Measurements from ENCODE around the gene MDH2. TPM values are rescaled to one million over a fixed set of nuclear protein-coding genes. Genes with fewer than 3 reads are reported as not detected.
"Not testable (repeated sequence)": the region's sequence is repeated elsewhere in the genome, so short reads cannot be mapped to it uniquely, and the experiment has no call there.

MDH2 gene, protein sequence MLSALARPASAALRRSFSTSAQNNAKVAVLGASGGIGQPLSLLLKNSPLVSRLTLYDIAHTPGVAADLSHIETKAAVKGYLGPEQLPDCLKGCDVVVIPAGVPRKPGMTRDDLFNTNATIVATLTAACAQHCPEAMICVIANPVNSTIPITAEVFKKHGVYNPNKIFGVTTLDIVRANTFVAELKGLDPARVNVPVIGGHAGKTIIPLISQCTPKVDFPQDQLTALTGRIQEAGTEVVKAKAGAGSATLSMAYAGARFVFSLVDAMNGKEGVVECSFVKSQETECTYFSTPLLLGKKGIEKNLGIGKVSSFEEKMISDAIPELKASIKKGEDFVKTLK
- 10 to 100 TPM; 94.5 to 94.9 TPM for total RNA-seq
- long read RNA-seq, donor 1, transcript MDH2-201 (9 exons, 2,209 nt): major isoform, 26 of 38 reads
- long read RNA-seq, donor 1, partial matches to known transcripts: 7 of 38 reads
- long read RNA-seq, donor 1, other reads (novel, unspliced or antisense): 3 of 38 reads
- long read RNA-seq, donor 2, transcript MDH2-201 (9 exons, 2,209 nt): major isoform, 270 of 303 reads
- long read RNA-seq, donor 2, transcript MDH2-204 (8 exons, 2,020 nt): minor isoform, 5 of 303 reads
- long read RNA-seq, donor 2, partial matches to known transcripts: 24 of 303 reads
- long read RNA-seq, donor 2, other reads (novel, unspliced or antisense): 3 of 303 reads

DNA sequence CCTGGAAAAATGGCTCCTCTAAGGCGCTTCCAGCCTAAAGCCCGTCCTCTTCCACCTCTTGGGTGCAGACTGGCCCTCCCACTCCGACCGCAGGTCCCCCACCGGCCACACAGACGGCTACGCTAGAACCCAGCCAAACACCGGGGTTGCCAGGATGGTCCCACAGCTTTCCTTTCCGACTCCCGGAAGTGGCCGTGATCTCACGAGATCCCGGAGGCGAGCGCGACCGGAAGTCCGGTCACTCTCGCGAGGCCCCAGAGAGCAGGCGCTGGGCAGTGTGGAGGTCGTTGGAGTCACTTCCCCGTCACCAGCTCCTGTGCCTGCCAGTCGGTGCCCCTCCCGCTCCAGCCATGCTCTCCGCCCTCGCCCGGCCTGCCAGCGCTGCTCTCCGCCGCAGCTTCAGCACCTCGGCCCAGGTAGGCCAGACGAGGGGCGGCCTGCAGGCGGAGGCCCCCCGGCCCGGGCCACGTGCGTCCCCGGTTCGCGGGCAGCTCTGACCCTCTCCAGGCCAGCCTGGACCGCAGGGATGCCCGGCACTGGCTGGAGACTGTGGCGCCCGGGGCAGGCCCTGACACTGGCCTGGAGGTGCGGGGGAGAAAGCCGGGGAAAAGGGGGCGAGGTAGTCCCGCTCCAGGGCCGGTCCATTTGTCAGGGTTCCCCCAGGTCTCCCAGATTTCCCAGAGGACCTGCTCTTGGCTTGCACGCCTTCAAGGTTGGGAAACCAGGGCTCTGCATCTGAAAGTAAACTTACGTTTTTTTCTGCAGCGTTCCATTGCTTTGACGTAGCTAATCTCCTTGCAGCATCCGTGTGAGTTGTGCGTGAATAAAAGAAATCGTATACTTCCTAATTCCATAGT, at the start of gene MDH2, which contains the start of gene STYXL1:
TSS of gene MDH2 (plus strand) at position 296 of the 857 bp plus-strand sequence. CDS start at position 351, 55 bp downstream.
TSS of gene STYXL1 (minus strand) at position 190 of the 857 bp plus-strand sequence. CDS start 17,477 bp downstream, outside the sequence.
- intact Hi-C loops (cut with DNase I): no loop called here

DNA sequence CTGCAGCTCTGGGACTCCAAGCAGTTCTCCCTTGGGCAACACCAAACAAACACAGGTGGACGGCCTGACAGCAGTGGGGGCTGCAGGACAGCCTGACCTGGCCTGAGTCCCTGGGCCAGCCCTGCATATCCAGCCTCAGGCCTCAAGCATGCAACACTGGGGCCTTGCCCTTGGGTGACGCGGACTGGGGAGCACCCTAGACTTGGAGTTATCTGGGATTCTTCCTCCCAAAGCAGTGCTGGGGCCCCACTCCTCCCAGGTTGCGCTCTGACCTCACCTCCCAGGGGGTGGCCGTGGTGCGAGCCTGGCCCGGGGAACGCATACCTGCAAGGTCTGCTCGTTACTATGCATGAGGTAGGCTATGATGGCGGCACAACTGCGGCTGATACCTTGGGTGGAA, 47.3 kb upstream of the MDH2 start:
- no peak for DNase-seq (ENCODE audit: low spot score)
- intact Hi-C loops (cut with DNase I): no loop called here

More for the DNA sequence above, at the start of gene MDH2, which contains the start of gene STYXL1:
- peak; percentile 99 for DNase-seq (ENCODE audit: low spot score)

DNA sequence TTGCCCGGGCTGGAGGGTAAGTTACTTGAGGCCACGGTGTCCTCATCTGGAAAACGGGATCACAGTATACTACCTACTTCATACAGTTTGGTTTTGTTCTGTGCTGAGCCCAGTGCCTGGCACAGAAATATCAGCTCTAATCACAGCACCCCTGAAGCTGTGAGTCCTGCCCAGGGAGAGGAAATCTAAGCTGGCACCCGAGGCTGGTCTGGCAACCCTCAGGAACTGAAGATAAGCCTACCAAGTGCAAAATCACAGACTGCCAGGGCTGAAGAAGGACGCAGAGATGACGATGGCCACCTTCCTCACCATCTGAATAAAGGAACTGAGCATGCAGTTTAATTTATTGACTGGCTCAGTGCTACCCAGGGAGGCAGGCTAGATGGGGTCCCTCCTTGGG, 45.8 kb upstream of the MDH2 start:
- DNase-seq (ENCODE audit: low spot score): no peak
- intact Hi-C loops (cut with DNase I): no loop called here

DNA sequence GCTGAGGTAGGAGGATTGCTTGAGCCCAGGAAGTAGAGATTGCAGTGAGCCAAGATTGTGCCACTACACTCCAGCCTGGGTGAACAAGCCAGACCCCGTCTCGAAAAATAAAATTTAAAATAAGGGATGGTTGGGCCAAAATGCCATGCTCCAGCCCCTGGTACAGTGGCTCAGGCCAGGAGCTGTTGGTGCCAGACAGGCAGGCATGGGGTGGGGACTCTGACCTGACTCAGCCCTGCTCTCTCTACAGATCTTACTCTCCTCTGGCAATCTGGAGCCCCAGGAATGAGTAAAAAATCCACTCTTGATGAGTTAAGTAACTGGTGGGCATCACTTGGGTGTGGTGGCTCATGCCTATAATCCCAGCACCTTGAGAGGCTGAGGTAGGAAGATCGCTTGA, 45.1 kb upstream of the MDH2 start:
- DNase-seq (ENCODE audit: low spot score): no peak

DNA sequence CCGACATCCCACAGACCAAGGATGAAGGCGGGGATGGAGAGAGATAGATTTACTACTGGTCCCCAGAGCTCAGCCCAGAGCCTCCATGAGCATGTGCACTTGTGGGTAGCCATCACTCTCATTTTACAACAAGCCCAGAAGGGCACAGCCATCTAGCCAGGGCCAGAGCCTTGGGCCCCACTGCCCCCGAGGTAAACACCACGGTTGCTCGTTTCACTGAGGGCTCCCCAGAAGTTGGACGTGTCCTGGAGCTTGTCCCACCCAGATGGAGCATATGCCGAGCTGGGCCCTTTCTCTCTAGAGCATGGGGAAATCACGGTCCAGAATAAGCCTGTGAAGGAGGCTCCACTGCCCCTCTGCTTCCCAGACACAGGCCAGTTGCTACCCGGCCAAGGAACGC, 44.6 kb upstream of the MDH2 start:
- no peak for DNase-seq (ENCODE audit: low spot score)
- intact Hi-C loops (cut with DNase I): no loop called here

More for the DNA sequence above, 45.1 kb upstream of the MDH2 start:
- intact Hi-C loops (cut with DNase I): no loop called here

DNA sequence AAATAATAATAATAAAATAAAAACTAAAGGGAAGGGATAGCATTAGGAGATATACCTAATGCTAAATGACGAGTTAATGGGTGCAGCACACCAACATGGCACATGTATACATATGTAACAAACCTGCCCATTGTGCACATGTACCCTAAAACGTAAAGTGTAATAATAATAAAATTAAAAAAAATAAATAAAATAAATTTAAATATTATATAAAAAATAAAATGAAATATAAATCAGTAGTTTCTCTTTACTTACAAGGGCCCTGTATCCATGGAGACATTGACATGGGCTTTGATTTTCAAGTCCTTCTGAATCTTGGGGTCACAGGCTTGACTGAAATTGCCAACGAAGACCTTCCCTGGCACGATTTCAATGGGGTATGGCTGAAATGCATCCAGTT, 42.9 kb upstream of the MDH2 start:
- intact Hi-C loops (cut with DNase I); DNase-seq (ENCODE audit: low spot score): not testable (repeated sequence)

DNA sequence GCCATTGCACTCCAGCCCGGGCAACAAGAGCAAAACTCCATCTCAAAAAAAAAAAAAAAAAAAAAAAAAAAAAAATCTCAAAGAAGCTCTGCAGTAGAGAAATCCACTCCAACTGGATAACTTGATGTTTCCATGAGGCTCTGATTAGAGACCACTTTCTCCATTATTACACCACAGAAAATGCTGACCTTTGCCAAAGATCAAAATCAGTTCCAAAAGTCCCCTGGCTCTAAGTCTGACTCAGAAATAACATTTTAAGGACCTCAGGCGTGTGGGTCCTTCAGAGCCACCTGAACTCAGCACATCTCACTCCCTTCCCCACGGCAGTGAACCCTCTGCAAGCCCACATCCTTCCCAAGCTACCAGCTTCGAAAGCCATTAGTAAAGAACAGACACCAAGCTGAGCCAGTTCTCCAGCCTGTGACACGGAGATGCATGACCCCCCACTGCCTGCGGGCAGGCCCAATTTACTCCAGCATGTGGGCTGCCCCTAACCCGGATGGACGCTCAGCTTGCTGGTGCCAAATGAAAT, 39.7 kb upstream of the MDH2 start:
- intact Hi-C loops (cut with DNase I): no loop called here
- DNase-seq (ENCODE audit: low spot score): no peak

DNA sequence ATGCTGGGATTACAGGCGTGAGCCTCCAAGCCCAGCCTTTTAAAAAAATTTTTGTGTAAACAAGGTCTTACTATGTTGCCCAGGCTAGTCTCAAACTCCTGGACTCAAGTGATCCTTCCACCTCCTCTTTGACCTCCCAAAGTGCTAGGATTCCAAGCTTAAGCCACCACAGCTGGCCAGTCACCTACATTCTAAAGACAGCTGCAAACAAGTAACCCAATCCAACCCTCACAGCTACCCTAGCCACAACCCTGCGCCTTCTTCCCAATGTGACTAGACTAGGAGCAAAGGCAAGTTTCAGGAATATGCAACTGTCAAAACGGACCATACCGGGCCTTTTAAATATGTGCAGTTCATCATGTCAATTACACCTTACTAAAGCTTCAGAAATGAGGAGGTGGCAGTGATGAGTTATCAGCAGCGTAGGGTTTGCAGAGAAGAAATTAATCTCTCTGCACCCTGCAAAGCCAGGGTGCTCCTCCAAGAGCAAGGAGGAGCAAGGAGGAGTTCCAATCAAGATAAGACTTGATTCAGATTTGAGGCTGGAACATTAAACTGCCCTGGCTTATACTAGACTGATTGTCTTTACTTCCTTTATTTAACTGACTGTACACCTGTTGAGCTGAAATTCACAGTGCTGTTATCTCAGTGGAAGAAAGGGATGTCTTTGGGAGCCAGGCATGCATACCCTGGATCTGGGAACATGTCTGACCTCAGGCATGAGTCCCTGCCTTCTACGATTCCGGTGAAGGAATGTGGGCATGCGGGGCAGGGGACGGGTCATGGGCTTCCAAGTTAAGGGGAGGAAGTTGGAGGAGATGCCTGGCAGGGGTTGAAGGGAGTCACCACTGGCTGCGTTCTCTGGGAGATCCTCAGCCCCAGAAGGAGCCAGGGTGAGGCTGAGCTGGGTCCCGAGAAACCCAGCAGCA, 38.0 kb upstream of the MDH2 start:
- intact Hi-C loops (cut with DNase I): no loop called here
- no peak for DNase-seq (ENCODE audit: low spot score)

DNA sequence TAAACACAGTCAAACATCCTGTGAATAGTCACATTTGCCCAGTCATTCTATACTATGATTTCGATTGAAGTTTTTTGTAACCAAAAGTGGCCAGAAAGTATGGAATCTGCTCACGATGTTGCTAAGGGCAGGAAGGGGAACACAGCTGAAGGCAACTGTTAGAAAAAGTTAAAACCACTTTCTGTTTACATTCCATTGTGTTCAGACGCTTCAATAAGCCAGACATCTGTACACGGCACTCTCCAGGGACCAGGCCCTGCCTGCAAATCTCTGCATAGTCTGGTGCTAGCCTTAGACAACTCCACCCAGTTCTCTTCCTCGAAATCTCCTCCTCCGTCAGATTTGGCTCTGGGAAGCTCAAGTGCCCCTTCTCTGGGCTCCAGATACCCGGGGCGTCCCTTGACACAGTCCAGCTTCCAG, 36.5 kb upstream of the MDH2 start:
- peak; percentile 87 for DNase-seq (ENCODE audit: low spot score)

DNA sequence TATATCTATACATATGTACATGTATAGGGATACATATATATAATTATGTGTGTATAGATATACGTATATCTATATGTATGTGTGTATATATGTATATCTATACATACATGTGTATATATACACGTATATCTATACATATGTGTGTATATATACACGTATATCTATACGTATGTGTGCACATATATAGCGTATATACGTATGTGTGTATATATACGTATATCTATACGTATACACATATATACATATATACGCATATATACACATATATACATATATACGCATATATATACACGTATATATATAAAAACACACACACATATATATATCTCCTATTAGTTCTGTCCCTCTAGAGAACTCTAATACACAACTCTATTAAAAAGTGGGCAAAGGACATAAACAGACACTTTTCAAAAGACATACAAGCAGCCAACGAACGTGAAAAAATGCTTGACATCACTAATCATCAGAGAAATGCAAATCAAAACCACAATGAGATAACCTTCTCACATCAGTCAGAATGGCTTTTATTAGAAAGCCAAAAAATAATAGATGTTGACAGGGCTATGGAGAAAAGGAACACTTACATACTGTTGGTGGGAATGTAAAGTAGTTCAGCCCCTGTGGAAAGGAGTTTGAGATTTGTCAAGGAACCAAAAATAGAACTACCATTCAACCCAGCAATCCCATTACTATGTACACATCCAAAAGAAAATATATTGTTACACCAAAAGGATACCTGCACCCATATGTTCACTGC, 31.5 kb upstream of the MDH2 start:
- intact Hi-C loops (cut with DNase I): no loop called here
- no peak for DNase-seq (ENCODE audit: low spot score)

More for the DNA sequence above, 36.5 kb upstream of the MDH2 start:
- intact Hi-C loops (cut with DNase I): no loop called here

DNA sequence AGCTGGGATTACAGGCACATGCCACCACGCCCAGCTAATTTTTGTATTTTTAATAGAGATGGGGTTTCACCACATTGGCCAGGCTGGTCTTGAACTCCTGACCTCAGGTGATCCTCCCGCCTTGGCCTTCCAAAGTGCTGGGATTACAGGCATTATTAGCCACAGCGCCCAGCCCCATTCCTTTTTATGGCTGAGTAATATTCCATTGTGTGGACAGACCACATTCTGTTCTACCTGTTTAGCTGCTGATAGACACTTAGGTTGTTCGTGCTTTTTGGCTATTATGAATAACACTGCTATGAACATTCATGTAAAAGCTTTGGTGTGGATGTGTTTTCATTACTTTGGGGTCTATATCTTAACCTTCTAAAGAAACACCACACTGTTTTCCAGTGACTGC, 29.4 kb upstream of the MDH2 start:
- intact Hi-C loops (cut with DNase I); DNase-seq (ENCODE audit: low spot score): not testable (repeated sequence)

DNA sequence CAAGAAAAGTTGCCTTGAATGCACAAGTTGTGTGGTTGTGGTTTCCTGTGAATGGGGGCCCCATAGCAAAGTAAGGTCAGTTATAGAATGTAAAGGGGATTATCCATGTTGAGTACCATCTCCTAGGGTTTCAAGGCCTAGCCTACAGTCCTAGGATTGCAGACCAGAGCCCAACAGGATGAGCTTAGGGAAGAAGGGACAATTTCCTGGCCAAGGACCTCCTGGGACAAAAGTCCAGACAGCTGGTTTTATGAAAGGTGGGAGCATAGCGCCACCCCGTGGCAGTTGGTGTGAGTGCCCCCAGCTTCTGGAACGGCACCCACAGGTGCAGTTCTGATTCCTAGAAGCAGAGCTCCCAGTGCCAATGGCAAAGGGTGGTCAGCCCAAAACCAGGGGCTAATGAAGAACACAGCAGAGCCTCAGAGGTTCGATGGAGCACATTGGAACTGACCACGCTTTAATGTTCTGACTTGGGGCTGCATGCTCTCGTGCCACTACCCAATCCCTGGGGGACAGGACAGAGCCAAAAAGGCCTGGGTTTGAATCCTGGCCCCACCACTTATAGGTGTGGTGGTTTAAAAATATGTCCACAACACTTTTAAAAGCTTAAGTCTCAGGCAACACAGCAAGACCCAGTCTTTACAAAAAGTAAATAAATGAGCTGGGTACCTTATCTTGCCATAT, 27.7 kb upstream of the MDH2 start:
- DNase-seq (ENCODE audit: low spot score): peak; percentile 93
- intact Hi-C loops (cut with DNase I): loop anchor here in 1 of 2 donors (2.0 kb wide), 1 partner anchor 153 kb away; no protein-coding TSS in a partner anchor

DNA sequence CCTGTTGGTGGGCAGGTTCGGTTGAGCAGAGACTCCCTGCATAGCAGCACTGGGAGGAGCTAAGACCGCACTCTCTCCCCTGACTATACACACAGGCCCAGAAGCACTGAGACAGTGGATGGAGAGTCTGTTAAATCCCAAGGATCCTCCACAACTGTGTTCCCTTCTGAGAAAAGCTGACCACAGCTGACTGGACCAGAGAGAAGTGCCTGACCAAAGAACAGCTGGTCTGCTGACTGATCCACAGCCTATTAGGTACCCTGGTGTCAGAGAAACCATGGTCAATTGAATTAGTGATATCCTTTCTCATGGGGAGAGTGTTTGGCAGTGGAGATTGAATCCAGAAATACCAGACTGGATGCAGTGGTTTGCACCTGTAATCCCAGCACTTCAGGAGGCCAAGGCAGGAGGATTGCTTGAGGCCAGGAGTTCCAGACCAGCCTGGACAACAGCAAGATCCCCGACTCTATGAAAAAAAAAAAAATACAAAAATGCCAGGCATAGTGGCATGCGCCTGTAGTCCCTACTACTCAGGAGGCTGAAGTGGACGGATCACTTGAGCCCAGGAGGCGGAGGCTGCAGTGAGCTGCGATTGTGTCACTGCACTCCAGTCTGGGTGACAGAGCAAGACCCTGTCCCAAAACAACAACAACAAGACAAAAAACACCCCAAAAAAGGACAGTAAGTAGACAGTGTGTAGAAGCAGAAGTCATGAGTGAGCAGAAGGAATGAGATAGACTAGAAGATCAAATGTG, 25.7 kb upstream of the MDH2 start:
- DNase-seq (ENCODE audit: low spot score): no peak
- intact Hi-C loops (cut with DNase I): no loop called here

DNA sequence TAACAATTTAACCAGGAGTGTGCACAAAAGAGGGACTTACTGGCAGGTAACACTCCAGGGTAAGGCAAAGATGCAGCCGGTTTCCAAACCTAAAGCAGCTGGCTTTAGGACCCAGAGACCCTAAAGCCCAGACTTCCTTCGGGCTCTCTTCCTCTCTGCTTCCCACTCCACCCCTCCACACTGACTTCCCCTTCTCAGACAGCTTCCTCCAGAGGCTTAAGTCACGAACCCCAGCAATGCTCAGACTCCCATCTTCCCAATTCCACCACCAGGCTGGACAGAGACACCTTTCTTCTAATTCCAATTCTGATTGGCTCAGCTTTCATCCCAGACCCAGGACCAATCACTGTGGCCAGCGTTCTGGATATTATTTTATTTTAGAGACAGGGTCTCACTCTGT, 24.9 kb upstream of the MDH2 start:
- DNase-seq (ENCODE audit: low spot score): no peak
- intact Hi-C loops (cut with DNase I): no loop called here

DNA sequence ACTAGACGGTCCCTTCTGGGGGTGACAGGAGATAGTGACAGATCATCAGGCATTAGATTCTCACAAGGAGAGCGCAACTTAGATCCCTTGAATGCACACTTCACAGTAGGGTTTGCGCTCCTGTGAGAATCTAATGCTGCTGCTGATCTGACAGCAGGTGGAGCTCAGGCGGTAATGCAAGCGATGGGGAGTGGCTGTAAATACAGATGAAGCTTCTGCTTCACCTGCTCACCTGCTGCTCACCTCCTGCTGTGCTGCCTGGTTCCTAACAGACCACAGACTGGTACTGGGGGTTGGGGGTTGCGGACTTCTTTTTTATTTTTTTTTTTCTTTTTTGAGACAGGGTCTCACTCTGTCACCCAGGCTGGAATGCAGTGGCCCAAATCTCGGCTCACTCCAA, 18.2 kb upstream of the MDH2 start:
- intact Hi-C loops (cut with DNase I); DNase-seq (ENCODE audit: low spot score): not testable (repeated sequence)

DNA sequence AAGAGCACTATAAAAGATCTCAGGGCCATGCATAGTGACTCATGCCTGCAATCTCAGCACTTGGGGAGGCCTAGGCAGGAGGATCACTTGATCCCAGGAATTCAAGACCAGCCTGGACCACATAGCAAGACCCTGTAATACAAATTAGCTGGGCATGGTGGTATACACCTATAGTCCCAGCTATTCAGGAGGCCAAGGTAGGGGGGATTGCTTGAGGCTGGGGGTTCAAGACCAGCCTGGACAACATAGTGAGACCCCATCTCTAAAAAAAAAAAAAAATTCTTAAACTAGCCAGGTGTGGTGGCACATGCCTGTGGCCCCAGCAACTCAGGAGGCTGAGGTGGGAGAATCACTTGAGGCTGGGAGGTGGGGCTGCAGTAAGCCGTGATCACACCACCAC, 15.9 kb upstream of the MDH2 start:
- intact Hi-C loops (cut with DNase I): no loop called here

More for the DNA sequence above, 15.9 kb upstream of the MDH2 start:
- DNase-seq (ENCODE audit: low spot score): no peak
